HL-60/S4 treated with phorbol 12-myristate 13-acetate at 8.2 ng/mL for 4 days and 3 days (cell line): ENCODE results near the gene LARGE1.

ENCODE experiments used
- in situ Hi-C: fragments of 300-500 bp; cut with MboI; formaldehyde crosslinking; loops from 2 replicates; pipeline ENCODE4 v1.15.0; 2022; ENCODE audit warnings: low sequenced_read_pairs

Gene LARGE1

GRCh38 chr22:33275073-33275443 is 645.2 kb downstream of the LARGE1 start:
- in situ Hi-C loops, result no loop called here

GRCh38 chr22:33274214-33275072 is 645.8 kb downstream of the LARGE1 start:
- in situ Hi-C loops, result no loop called here

GRCh38 chr22:33272871-33273270 is 647.4 kb downstream of the LARGE1 start:
- in situ Hi-C loops, result no loop called here

GRCh38 chr22:33272180-33272579 is 648.1 kb downstream of the LARGE1 start:
- in situ Hi-C loops, result no loop called here

GRCh38 chr22:33271390-33272161 is 648.7 kb downstream of the LARGE1 start:
- in situ Hi-C loops, result no loop called here

- in situ Hi-C loops, result no loop called here
Measured at GRCh38 chr22:33270596-33270995, 649.7 kb downstream of the LARGE1 start.

- in situ Hi-C loops, result no loop called here
Measured at GRCh38 chr22:33261699-33262098, 658.6 kb downstream of the LARGE1 start.

GRCh38 chr22:33260498-33260897 is 659.8 kb downstream of the LARGE1 start:
- in situ Hi-C loops, result no loop called here

- in situ Hi-C loops, result no loop called here
Measured at GRCh38 chr22:33255791-33256190, 664.5 kb downstream of the LARGE1 start.

GRCh38 chr22:33248948-33249347 is 671.3 kb downstream of the LARGE1 start:
- in situ Hi-C loops, result no loop called here

GRCh38 chr22:33247758-33248157 is 672.5 kb downstream of the LARGE1 start:
- in situ Hi-C loops, result no loop called here

GRCh38 chr22:33242078-33242477 is 678.2 kb downstream of the LARGE1 start:
- in situ Hi-C loops, result no loop called here

- in situ Hi-C loops, result no loop called here
Measured at GRCh38 chr22:33240888-33241475, 679.3 kb downstream of the LARGE1 start.

GRCh38 chr22:33232071-33232470 is 688.2 kb downstream of the LARGE1 start:
- in situ Hi-C loops, result no loop called here

GRCh38 chr22:33227791-33228190 is 692.5 kb downstream of the LARGE1 start:
- in situ Hi-C loops, result no loop called here

- in situ Hi-C loops, result no loop called here
Measured at GRCh38 chr22:33224841-33225240, 695.4 kb downstream of the LARGE1 start.
